H1 (cell line): ENCODE results near the gene SLC2A8. TPM values are rescaled to one million over a fixed set of nuclear protein-coding genes. Genes with fewer than 3 reads are reported as not detected.

Experiments
- CTCF ChIA-PET: fragments of 300-600 bp; sonication (Branson Sonifier 250); formaldehyde crosslinking; loops from one replicate; lab custom pipeline; 2021; ENCODE audit not compliant: partially characterized antibody; lab: Charles Lee
- POLR2A ChIA-PET: fragments of 300-600 bp; sonication (Branson Sonifier 250); formaldehyde crosslinking; loops from one replicate; lab custom pipeline; 2021; ENCODE audit warnings: inconsistent platforms; ENCODE audit not compliant: partially characterized antibody; lab: Charles Lee
- DNase-seq, 2 experiments: peaks; one replicate each; pipeline versions ENCODE4 v3.0.0 to v3.0.0-alpha.2; 2010 to 2022; ENCODE audit warnings: low spot score in 2 of 2, low read depth in 1 of 2, mixed read lengths in 1 of 2
- FAIRE-seq: peaks from 2 replicates; lab custom pipeline; 2011; peaks lifted over from hg19 to GRCh38; lab: Jason Lieb, UNC
- H2AFZ ChIP-seq: 2 replicates; pipeline ENCODE4 v1.8.1; 2012; ENCODE audit warnings: low read length, inconsistent platforms
- H2AK5ac ChIP-seq: 2 replicates; pipeline ENCODE4 v1.6.1; 2013; ENCODE audit warnings: low read depth, low read length
- H2BK120ac ChIP-seq: replicated peaks from 2 replicates; pipeline ENCODE3; 2013; ENCODE audit warnings: low read depth, low read length, inconsistent platforms
- H2BK12ac ChIP-seq: 2 replicates; pipeline ENCODE4 v1.6.1; 2013; ENCODE audit warnings: low read depth, low read length
- H2BK15ac ChIP-seq: 2 replicates; pipeline ENCODE4 v1.6.1; 2013; ENCODE audit warnings: low read length
- H2BK20ac ChIP-seq: 2 replicates; pipeline ENCODE4 v1.6.1; 2013; ENCODE audit warnings: low read length
- H2BK5ac ChIP-seq: 2 replicates; pipeline ENCODE4 v1.6.1; 2013; ENCODE audit warnings: low read depth, low read length
- H3K14ac ChIP-seq: 2 replicates; pipeline ENCODE4 v1.6.1; 2013; ENCODE audit warnings: inconsistent platforms; ENCODE audit not compliant: insufficient read length
- H3K18ac ChIP-seq: 2 replicates; pipeline ENCODE4 v1.6.1; 2013; ENCODE audit warnings: low read length; ENCODE audit errors: extremely low read depth
- H3K23ac ChIP-seq: 2 replicates; pipeline ENCODE4 v1.6.1; 2013; ENCODE audit warnings: inconsistent platforms; ENCODE audit not compliant: insufficient read length
- H3K23me2 ChIP-seq: 2 replicates; pipeline ENCODE4 v1.6.1; 2013; ENCODE audit warnings: low read depth, low read length
- H3K27ac ChIP-seq: 2 replicates; pipeline ENCODE4 v1.6.1; 2011; ENCODE audit warnings: low read depth, low read length, inconsistent platforms
- H3K27me3 ChIP-seq, 4 experiments: replicated peaks in 1 of 4; 1 replicate in 1 of 4; 2 replicates in 3 of 4; pipeline versions ENCODE4 v1.6.1 to v1.8.1; 2011 to 2013; ENCODE audit warnings: low read length in 3 of 4, mild to moderate bottlenecking in 3 of 4, inconsistent platforms in 2 of 4, mixed read lengths in 2 of 4, moderate library complexity in 1 of 4; ENCODE audit not compliant: control insufficient read depth in 3 of 4, insufficient read depth in 3 of 4; ENCODE audit errors: extremely low read depth in 1 of 4
- H3K36me3 ChIP-seq, 4 experiments: 2 replicates each; pipeline versions ENCODE4 v1.6.1 to v1.8.1; 2011 to 2013; ENCODE audit warnings: mild to moderate bottlenecking in 4 of 4, low read length in 3 of 4, moderate library complexity in 2 of 4, control low read depth in 1 of 4, inconsistent platforms in 1 of 4; ENCODE audit not compliant: insufficient read depth in 4 of 4, control insufficient read depth in 2 of 4
- H3K4ac ChIP-seq: replicated peaks from 2 replicates; pipeline ENCODE3; 2013; ENCODE audit warnings: low read length, low read depth, mixed read lengths, inconsistent platforms; ENCODE audit not compliant: insufficient read length
- H3K4me1 ChIP-seq, 4 experiments: replicated peaks in 1 of 4; 1 replicate in 1 of 4; 2 replicates in 3 of 4; pipeline versions ENCODE4 v1.6.1 to v1.8.1; 2011 to 2013; ENCODE audit warnings: low read length in 3 of 4, inconsistent platforms in 2 of 4, mixed read lengths in 1 of 4; ENCODE audit not compliant: insufficient read depth in 4 of 4, control insufficient read depth in 3 of 4
- H3K4me2 ChIP-seq, 2 experiments: 2 replicates each; pipeline versions ENCODE4 v1.6.1 to v1.8.1; 2011 to 2013; ENCODE audit warnings: low read depth in 2 of 2, low read length in 2 of 2, control low read depth in 1 of 2, inconsistent platforms in 1 of 2, mild to moderate bottlenecking in 1 of 2; ENCODE audit not compliant: insufficient read depth in 1 of 2
- H3K4me3 ChIP-seq, 4 experiments: fragments of 200-600, 300-600 bp in 1 of 4; sonication (generic), shearing (Covaris generic), sonication (Bioruptor Twin) in 1 of 4; 2 replicates each; pipeline versions ENCODE4 v1.5.1 to v1.8.1; 2011 to 2016; ENCODE audit warnings: low read length in 4 of 4, low read depth in 3 of 4, control low read depth in 2 of 4, inconsistent platforms in 2 of 4, mild to moderate bottlenecking in 2 of 4, mixed read lengths in 1 of 4, moderate library complexity in 1 of 4; ENCODE audit not compliant: insufficient read depth in 2 of 4; ENCODE audit errors: extremely low read depth in 1 of 4
- H3K56ac ChIP-seq: replicated peaks from 2 replicates; pipeline ENCODE3; 2013; ENCODE audit warnings: low read depth, mild to moderate bottlenecking, mixed read lengths, low read length, inconsistent platforms; ENCODE audit not compliant: insufficient read length
- H3K79me1 ChIP-seq: 2 replicates; pipeline ENCODE4 v1.6.1; 2013; ENCODE audit warnings: low read depth, low read length, control low read depth
- H3K79me2 ChIP-seq, 2 experiments: 2 replicates each; pipeline versions ENCODE4 v1.6.1 to v1.8.1; 2012 to 2013; ENCODE audit warnings: low read length in 2 of 2, mild to moderate bottlenecking in 2 of 2, inconsistent platforms in 1 of 2; ENCODE audit not compliant: insufficient read depth in 2 of 2, control insufficient read depth in 1 of 2
- H3K9ac ChIP-seq, 4 experiments: replicated peaks in 1 of 4; 1 replicate in 1 of 4; 2 replicates in 3 of 4; pipeline versions ENCODE4 v1.6.1 to v1.8.1; 2011 to 2013; ENCODE audit warnings: low read depth in 3 of 4, low read length in 3 of 4, control low read depth in 2 of 4, mild to moderate bottlenecking in 2 of 4, moderate library complexity in 2 of 4, inconsistent platforms in 1 of 4; ENCODE audit errors: extremely low read depth in 1 of 4
- H3K9me3 ChIP-seq, 2 experiments: 2 replicates each; pipeline versions ENCODE4 v1.6.1 to v1.8.1; 2012 to 2013; ENCODE audit warnings: mild to moderate bottlenecking in 2 of 2, moderate library complexity in 2 of 2, control low read depth in 1 of 2, inconsistent platforms in 1 of 2, low read depth in 1 of 2, low read length in 1 of 2, mixed read lengths in 1 of 2; ENCODE audit not compliant: insufficient read depth in 2 of 2
- H4K20me1 ChIP-seq, 2 experiments: replicated peaks in 1 of 2; 2 replicates each; pipeline versions ENCODE3 to v1.8.1; 2011 to 2013; ENCODE audit warnings: inconsistent platforms in 2 of 2, low read length in 2 of 2, mild to moderate bottlenecking in 1 of 2; ENCODE audit not compliant: insufficient read depth in 2 of 2, control insufficient read depth in 1 of 2
- H4K5ac ChIP-seq: 2 replicates; pipeline ENCODE4 v1.6.1; 2013; ENCODE audit warnings: low read length, low read depth, mixed read lengths, inconsistent platforms; ENCODE audit not compliant: insufficient read length
- H4K8ac ChIP-seq: 2 replicates; pipeline ENCODE4 v1.8.0; 2013; ENCODE audit warnings: mild to moderate bottlenecking, moderate library complexity, low read length, inconsistent platforms; ENCODE audit not compliant: insufficient read depth; ENCODE audit errors: extremely low read depth
- H4K91ac ChIP-seq: replicated peaks from 2 replicates; pipeline ENCODE3; 2013; ENCODE audit warnings: low read length, mixed read lengths, inconsistent platforms; ENCODE audit not compliant: insufficient read length
- BCL11A ChIP-seq, 2 experiments: IDR thresholded peaks; one replicate each; pipeline ENCODE4 v1.6.1; 2011; ENCODE audit warnings: low read depth in 2 of 2, low read length in 2 of 2, mild to moderate bottlenecking in 2 of 2
- GABPA ChIP-seq: IDR thresholded peaks from 2 replicates; pipeline ENCODE4 v1.6.1; 2011; ENCODE audit warnings: mild to moderate bottlenecking, low read length, moderate library complexity, borderline replicate concordance; ENCODE audit not compliant: insufficient read depth
- JUN ChIP-seq: IDR thresholded peaks from 2 replicates; pipeline ENCODE4 v1.6.1; 2011; ENCODE audit warnings: low read depth, mild to moderate bottlenecking, improper control_type of control experiment, low read length
- KDM5A ChIP-seq: fragments of 200-600 bp; IDR thresholded peaks from 2 replicates; pipeline ENCODE4 v1.7.1; 2012; ENCODE audit warnings: mild to moderate bottlenecking, low read length, inconsistent platforms, mixed read lengths
- PHF8 ChIP-seq: fragments of 200-600 bp; sonication (generic); conservative IDR thresholded peaks from 2 replicates; pipeline ENCODE4 v1.7.1; 2012; ENCODE audit warnings: low read depth, mild to moderate bottlenecking, inconsistent platforms, low read length, moderate library complexity
- SIN3A ChIP-seq, 2 experiments: IDR thresholded peaks in 1 of 2; conservative IDR thresholded peaks in 1 of 2; 2 replicates each; pipeline ENCODE4 v1.6.1; 2011 to 2012; ENCODE audit warnings: low read length in 2 of 2, improper control_type of control experiment in 1 of 2, low read depth in 1 of 2, mild to moderate bottlenecking in 1 of 2
- SP2 ChIP-seq: IDR thresholded peaks from 2 replicates; pipeline ENCODE4 v1.6.1; 2012; ENCODE audit warnings: mild to moderate bottlenecking, low read length, inconsistent platforms
- TCF12 ChIP-seq: IDR thresholded peaks from 2 replicates; pipeline ENCODE4 v1.6.1; 2011; ENCODE audit warnings: low read depth, mild to moderate bottlenecking, low read length
- YY1 ChIP-seq: IDR thresholded peaks from 2 replicates; pipeline ENCODE4 v1.6.1; 2011; ENCODE audit warnings: low read depth, mild to moderate bottlenecking, low read length
- WGBS, 2 experiments: shearing (Covaris generic) in 1 of 2; methylation state at CpG; one replicate each; pipeline versions ENCODE4 v1.1.6 to v1.1.7; 2013 to 2015; ENCODE audit warnings: low lambda C conversion rate in 2 of 2, mixed read lengths in 2 of 2, inconsistent platforms in 1 of 2, low coverage in 1 of 2, missing lambda C conversion rate in 1 of 2; ENCODE audit not compliant: insufficient replicate concordance in 2 of 2, insufficient coverage in 1 of 2, insufficient read length in 1 of 2; ENCODE audit errors: extremely low coverage in 1 of 2, missing lambda C conversion rate in 1 of 2; 5-methylcytosine and 5-hydroxymethylcytosine counted together
- polyA plus RNA-seq, 7 experiments: library from polyadenylated mRNA; depleted of rRNA in 3 of 7; stranded (reverse) in 5 of 7; unstranded in 2 of 7; fragments of >200 nt in 5 of 7; fragments of 200-250 nt in 2 of 7; gene quantifications; 1 replicate in 5 of 7; 2 replicates in 1 of 7; 4 replicates in 1 of 7; pipeline versions ENCODE4 v1.2.1 to v1.2.3, GENCODE V29; 2011 to 2013; ENCODE audit warnings: missing spikeins in 2 of 7, mixed read lengths in 2 of 7
- total RNA-seq: library from RNA; stranded (reverse); fragmentation: NEBNext Ultra II Directional; extraction: Animal tissue kit (Norgen Biotek cat#: 25700); gene quantifications from 2 replicates; pipeline ENCODE4 v1.2.1, GENCODE V29; 2021
- TF ChIP-seq, protein P1 (sequence below), 3 experiments: IDR thresholded peaks; 1 replicate in 2 of 3; 2 replicates in 1 of 3; pipeline versions ENCODE4 v1.5.1 to v1.6.1; 2011; ENCODE audit warnings: low read length in 3 of 3, mild to moderate bottlenecking in 3 of 3, inconsistent platforms in 2 of 3, low read depth in 1 of 3, moderate library complexity in 1 of 3; ENCODE audit not compliant: insufficient read depth in 1 of 3; ENCODE audit errors: control extremely low read depth in 1 of 3
- TF ChIP-seq, protein P2 (sequence below): IDR thresholded peaks from 2 replicates; pipeline ENCODE4 v1.6.1; 2012; ENCODE audit warnings: inconsistent platforms

The SLC2A8 gene
- total and polyA plus RNA-seq, 2 of the 8 experiments (the other 6 are each of a cell fraction or from before 2014, with no cell fraction given), result 24.6 to 36.4 TPM

DNA sequence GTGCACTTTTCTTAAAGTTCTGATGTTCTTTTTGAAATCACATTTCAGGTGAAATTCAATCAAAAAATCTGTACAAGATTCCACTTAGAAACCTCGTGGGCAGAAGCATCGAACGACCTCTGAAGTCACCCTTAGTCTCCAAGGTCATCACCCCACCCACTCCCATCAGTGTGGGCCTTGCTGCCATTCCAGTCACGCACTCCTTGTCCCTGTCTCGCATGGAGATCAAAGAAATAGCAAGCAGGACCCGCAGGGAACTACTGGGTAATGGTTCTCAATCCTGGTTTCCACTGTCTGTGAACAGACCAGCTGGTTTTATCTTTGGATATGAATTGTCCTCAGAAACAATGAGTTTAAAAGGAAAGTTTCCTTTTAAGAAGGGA is 8.1 kb upstream of the SLC2A8 start:
- peaks cover 0 to 2% (median 0%) of the 10 kb centered on the region in 4 experiments; a peak in 1 of 7 replicates for H3K4me1 ChIP-seq
- WGBS, 2 experiments, result 92% methylated on average over 6 of the region's 6 CpGs; no CpG with 5 or more reads in 1 of the 2 experiments
- H2BK12ac ChIP-seq, result no peak overlapping the region
- H4K8ac ChIP-seq, result no peak overlapping the region
- FAIRE-seq, result no peak
- H3K4me2 ChIP-seq, result no peak overlapping the region
- DNase-seq, result no peak
- no peak overlapping the region for H2BK20ac ChIP-seq
- no peak overlapping the region for H3K23ac ChIP-seq
- H3K79me1 ChIP-seq, result no peaks in the 10 kb centered on the region
- ChIA-PET POLR2A (interaction anchor here (1.1 to 2.0 kb wide), 3 partner anchors 11 to 28 kb away, joined by 4 to 6 read pairs (median 6); no protein-coding TSS in a partner anchor), CTCF (interaction anchor here (0.6 to 1.4 kb wide), 3 partner anchors 15 to 456 kb away, joined by 3 to 5 read pairs (median 4); no protein-coding TSS in a partner anchor)
- H3K79me2 ChIP-seq, result no peaks in the 10 kb centered on the region
- H2AK5ac ChIP-seq, result no peak overlapping the region
- no peak overlapping the region for H4K5ac ChIP-seq
- no peak overlapping the region for H3K27ac ChIP-seq
- no peaks in the 10 kb centered on the region for H4K20me1 ChIP-seq
- H2BK120ac ChIP-seq, result no peak overlapping the region
- H3K4me3 ChIP-seq, result no peak overlapping the region
- H3K56ac ChIP-seq, result no peak overlapping the region
- H2BK5ac ChIP-seq, result no peak overlapping the region
- no peak overlapping the region for H2AFZ ChIP-seq
- H3K14ac ChIP-seq, result no peak overlapping the region
- H3K4ac ChIP-seq, result no peak overlapping the region
- no peak overlapping the region for H4K91ac ChIP-seq
- H3K9me3 ChIP-seq, result no peaks in the 10 kb centered on the region
- no peak overlapping the region for H2BK15ac ChIP-seq
- H3K18ac ChIP-seq, result no peak overlapping the region
- H3K36me3 ChIP-seq, result no peaks in the 10 kb centered on the region
- H3K23me2 ChIP-seq, result no peaks in the 10 kb centered on the region
- no peak overlapping the region for H3K9ac ChIP-seq
- no peaks in the 10 kb centered on the region; a peak in 1 of 7 replicates for H3K27me3 ChIP-seq
- TF ChIP-seq, protein P1, sequence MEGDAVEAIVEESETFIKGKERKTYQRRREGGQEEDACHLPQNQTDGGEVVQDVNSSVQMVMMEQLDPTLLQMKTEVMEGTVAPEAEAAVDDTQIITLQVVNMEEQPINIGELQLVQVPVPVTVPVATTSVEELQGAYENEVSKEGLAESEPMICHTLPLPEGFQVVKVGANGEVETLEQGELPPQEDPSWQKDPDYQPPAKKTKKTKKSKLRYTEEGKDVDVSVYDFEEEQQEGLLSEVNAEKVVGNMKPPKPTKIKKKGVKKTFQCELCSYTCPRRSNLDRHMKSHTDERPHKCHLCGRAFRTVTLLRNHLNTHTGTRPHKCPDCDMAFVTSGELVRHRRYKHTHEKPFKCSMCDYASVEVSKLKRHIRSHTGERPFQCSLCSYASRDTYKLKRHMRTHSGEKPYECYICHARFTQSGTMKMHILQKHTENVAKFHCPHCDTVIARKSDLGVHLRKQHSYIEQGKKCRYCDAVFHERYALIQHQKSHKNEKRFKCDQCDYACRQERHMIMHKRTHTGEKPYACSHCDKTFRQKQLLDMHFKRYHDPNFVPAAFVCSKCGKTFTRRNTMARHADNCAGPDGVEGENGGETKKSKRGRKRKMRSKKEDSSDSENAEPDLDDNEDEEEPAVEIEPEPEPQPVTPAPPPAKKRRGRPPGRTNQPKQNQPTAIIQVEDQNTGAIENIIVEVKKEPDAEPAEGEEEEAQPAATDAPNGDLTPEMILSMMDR (IDR thresholded peaks at IDR 0.05; ENCODE audit: control extremely low read depth in 1 of 3, insufficient read depth in 1 of 3, low read depth in 1 of 3, low read length in 3 of 3), result no peak
- TF ChIP-seq PHF8 (no peak), TCF12 (no peak), KDM5A (no peak), BCL11A (IDR thresholded peaks at IDR 0.05; ENCODE audit: low read depth in 2 of 2, low read length in 2 of 2) (no peak), YY1 (no peak), JUN (no peak), SIN3A (conservative IDR thresholded peaks at IDR 0.05 in 1 of 2, IDR thresholded peaks at IDR 0.05 in 1 of 2; ENCODE audit: low read depth in 1 of 2, low read length in 2 of 2) (no peak), SP2 (no peak), GABPA (no peak)
- TF ChIP-seq, protein P2, sequence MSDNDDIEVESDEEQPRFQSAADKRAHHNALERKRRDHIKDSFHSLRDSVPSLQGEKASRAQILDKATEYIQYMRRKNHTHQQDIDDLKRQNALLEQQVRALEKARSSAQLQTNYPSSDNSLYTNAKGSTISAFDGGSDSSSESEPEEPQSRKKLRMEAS, result no peak
